ENCODE results near the gene DNAJC16. TPM values are rescaled to one million over a fixed set of nuclear protein-coding genes. Genes with fewer than 3 reads are reported as not detected.
A peak's percentile ranks its signal among the peaks of the same experiment; 100 is the strongest.

Gene DNAJC16
- total and polyA plus RNA-seq, 2 of the 13 experiments (the other 11 are each of a cell fraction or from before 2014, with no cell fraction given) = 11.4 to 15.4 TPM

- TF ChIP-seq ZBTB25 (CRISPR knock-in tag; IDR thresholded peaks at IDR 0.05) (peak; percentile 98), CAMTA2 (CRISPR knock-in tag; IDR thresholded peaks at IDR 0.05; ENCODE audit: borderline replicate concordance) (no peak), PHB2 (IDR thresholded peaks at IDR 0.05; ENCODE audit: partially characterized antibody) (no peak), ZZZ3 (CRISPR knock-in tag; IDR thresholded peaks at IDR 0.05; ENCODE audit: borderline replicate concordance) (peak; percentile 45; the same call in 1 of the 2 replicates), ZFP91 (CRISPR knock-in tag; IDR thresholded peaks at IDR 0.05; ENCODE audit: borderline replicate concordance) (peak; percentile 100), TBX3 (IDR thresholded peaks at IDR 0.05; ENCODE audit: borderline replicate concordance) (peak; percentile 55), ZNF343 (CRISPR knock-in tag; IDR thresholded peaks at IDR 0.05) (peak; percentile 25; the same call in 1 of the 2 replicates), ZNF280B (CRISPR knock-in tag; IDR thresholded peaks at IDR 0.05; ENCODE audit: borderline replicate concordance) (0 out of 2 replicates have a peak, but pooled peaks have one; percentile 37), ZMYM2 (CRISPR knock-in tag; IDR thresholded peaks at IDR 0.05) (no peak), ELF3 (CRISPR knock-in tag; IDR thresholded peaks at IDR 0.05) (peak; percentile 84), ZNF766 (CRISPR knock-in tag; IDR thresholded peaks at IDR 0.05; ENCODE audit: borderline replicate concordance) (no peak), ZNF232 (CRISPR knock-in tag; IDR thresholded peaks at IDR 0.05; ENCODE audit: borderline replicate concordance) (no peak), ZNF781 (CRISPR knock-in tag; IDR thresholded peaks at IDR 0.05; ENCODE audit: borderline replicate concordance, not compliant biosample characterization) (no peak), HNF4A (CRISPR knock-in tag; IDR thresholded peaks at IDR 0.05) (no peak), PBX2 (CRISPR knock-in tag; IDR thresholded peaks at IDR 0.05) (no peak), FOSL2 (CRISPR knock-in tag; IDR thresholded peaks at IDR 0.05) (peak; percentile 68), ZNF451 (CRISPR knock-in tag; IDR thresholded peaks at IDR 0.05) (no peak)
- TF ChIP-seq, protein P1, sequence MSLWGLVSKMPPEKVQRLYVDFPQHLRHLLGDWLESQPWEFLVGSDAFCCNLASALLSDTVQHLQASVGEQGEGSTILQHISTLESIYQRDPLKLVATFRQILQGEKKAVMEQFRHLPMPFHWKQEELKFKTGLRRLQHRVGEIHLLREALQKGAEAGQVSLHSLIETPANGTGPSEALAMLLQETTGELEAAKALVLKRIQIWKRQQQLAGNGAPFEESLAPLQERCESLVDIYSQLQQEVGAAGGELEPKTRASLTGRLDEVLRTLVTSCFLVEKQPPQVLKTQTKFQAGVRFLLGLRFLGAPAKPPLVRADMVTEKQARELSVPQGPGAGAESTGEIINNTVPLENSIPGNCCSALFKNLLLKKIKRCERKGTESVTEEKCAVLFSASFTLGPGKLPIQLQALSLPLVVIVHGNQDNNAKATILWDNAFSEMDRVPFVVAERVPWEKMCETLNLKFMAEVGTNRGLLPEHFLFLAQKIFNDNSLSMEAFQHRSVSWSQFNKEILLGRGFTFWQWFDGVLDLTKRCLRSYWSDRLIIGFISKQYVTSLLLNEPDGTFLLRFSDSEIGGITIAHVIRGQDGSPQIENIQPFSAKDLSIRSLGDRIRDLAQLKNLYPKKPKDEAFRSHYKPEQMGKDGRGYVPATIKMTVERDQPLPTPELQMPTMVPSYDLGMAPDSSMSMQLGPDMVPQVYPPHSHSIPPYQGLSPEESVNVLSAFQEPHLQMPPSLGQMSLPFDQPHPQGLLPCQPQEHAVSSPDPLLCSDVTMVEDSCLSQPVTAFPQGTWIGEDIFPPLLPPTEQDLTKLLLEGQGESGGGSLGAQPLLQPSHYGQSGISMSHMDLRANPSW (CRISPR knock-in tag; IDR thresholded peaks at IDR 0.05; ENCODE audit: borderline replicate concordance) = no peak; the same call in 1 of the 2 replicates
- TF ChIP-seq, protein P2, sequence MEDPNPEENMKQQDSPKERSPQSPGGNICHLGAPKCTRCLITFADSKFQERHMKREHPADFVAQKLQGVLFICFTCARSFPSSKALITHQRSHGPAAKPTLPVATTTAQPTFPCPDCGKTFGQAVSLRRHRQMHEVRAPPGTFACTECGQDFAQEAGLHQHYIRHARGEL (CRISPR knock-in tag; IDR thresholded peaks at IDR 0.05) = no peak
Observed at GRCh38 chr1:15526490-15527339, at the start of gene DNAJC16 (continued).

Data from HepG2 (cell line).